Embryonic facial prominence (tissue), 1 donor: ENCODE measurements around the gene SMIM5.

Experiments
- DNase-seq: peaks from one replicate; pipeline ENCODE4 v3.0.0-alpha.2; 2016; ENCODE audit errors: extremely low spot score

The SMIM5 gene

GRCh38 chr17:75667825-75668224 is 34.6 kb downstream of the SMIM5 start:
- DNase-seq: no peak

GRCh38 chr17:75668489-75668888 is 35.3 kb downstream of the SMIM5 start:
- DNase-seq: no peak

- DNase-seq: no peak
Measured at GRCh38 chr17:75670868-75671267, 37.6 kb downstream of the SMIM5 start.

GRCh38 chr17:75672011-75672410 is 38.8 kb downstream of the SMIM5 start:
- DNase-seq: no peak

GRCh38 chr17:75673487-75673886 is 40.3 kb downstream of the SMIM5 start:
- DNase-seq: no peak

- no peak for DNase-seq
Measured at GRCh38 chr17:75676461-75676860, 43.2 kb downstream of the SMIM5 start.

GRCh38 chr17:75679706-75680211 is 46.5 kb downstream of the SMIM5 start:
- DNase-seq: no peak

GRCh38 chr17:75680431-75680830 is 47.2 kb downstream of the SMIM5 start:
- DNase-seq: no peak

GRCh38 chr17:75681289-75681688 is 48.1 kb downstream of the SMIM5 start:
- DNase-seq: no peak

- no peak for DNase-seq
Measured at GRCh38 chr17:75683583-75683982, 50.3 kb downstream of the SMIM5 start.

- no peak for DNase-seq
Measured at GRCh38 chr17:75684249-75684648, 51.0 kb downstream of the SMIM5 start.

GRCh38 chr17:75684924-75685323 is 51.7 kb downstream of the SMIM5 start:
- DNase-seq: no peak

- DNase-seq: no peak
Measured at GRCh38 chr17:75685499-75685898, 52.3 kb downstream of the SMIM5 start.

- DNase-seq: no peak
Measured at GRCh38 chr17:75688209-75688825, 55.1 kb downstream of the SMIM5 start.

- DNase-seq: no peak
Measured at GRCh38 chr17:75689441-75689873, 56.2 kb downstream of the SMIM5 start.
